Suppressor macrophage treated with lipopolysaccharide for 1 hour (primary cell): Measurements from ENCODE around the gene SUCLG2.

Experiments used
- DNase-seq, 3 donors: peaks; one replicate each; pipeline ENCODE4 v3.0.0-alpha.2; 2020 to 2022

The SUCLG2 gene

DNA sequence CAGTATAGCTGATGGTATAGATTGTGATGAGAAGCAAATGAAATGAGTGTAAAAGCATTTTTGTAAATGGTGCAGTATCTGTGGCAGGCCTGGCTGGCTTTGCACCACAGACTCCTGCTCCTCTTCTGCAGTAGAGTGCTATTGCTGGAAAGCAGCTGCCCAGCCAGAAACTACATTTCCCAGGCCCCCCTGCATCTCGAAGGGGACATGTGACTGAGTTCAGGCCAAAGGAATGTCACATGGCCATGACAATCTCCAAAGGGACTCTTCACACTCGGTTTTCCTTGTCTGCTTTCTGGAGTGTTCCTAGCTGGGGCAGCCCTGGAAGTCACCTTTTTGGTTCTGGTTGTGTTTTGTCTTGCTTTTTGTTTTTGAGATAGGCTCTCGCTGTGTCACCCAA, 277.1 kb downstream of the SUCLG2 start:
- no peak for DNase-seq

DNA sequence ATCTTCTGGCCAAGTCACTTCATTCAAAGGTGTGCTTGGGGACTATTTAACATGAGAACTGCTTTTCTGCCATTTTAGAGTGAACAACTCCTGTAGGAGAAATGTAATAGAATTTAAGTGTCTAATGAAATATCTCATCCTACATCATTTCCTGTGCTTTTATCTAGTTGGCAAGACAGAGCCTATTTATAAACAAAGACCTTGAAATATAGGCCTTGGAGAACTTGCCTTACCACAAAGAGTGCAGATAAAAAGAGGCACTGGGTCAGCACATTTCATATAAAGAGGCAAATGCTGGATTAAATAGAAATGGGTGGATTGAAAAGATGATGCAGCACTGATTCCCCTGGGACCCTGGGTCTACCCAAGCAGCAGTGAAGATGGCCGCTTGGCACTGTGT, 278.0 kb downstream of the SUCLG2 start:
- no peak for DNase-seq

DNA sequence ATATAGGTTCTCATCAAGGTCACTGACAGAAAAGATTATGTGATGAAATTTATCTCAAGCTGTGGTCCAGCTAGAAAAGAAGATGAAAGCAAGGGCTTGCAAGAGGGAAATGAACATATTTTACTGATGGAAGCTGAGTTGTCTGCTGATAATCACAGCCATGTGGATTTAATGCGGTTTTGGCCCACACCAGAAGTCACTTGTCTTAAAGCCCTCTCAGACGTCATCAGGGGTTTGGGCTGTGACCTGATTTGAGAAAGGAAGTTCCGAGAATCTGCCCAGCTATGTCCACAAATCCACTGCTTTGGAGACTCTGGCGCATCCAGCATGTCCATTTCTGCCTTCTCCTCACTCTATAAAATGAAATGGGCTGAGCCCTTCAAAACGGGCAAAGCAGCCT, 278.4 kb downstream of the SUCLG2 start:
- no peak for DNase-seq

DNA sequence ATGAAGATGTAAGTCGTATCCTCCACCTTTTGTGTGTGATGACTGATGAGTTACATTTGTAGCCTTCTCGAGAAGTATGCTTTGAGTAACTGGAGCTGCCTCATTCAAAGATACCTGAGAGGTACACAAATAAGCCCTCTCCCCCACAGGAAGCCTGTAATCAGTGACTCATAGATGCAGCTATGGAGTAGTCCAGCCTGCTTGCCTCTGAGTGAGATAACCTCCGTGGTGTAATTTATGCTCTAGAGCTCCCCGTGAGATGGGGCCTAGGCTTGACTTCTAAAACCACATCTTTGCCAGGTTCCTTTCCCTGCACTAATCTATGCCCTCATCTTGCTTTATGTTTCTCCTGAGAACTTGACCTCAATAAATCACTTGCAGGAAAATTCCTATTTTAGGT, 291.7 kb downstream of the SUCLG2 start:
- DNase-seq, result no peak

DNA sequence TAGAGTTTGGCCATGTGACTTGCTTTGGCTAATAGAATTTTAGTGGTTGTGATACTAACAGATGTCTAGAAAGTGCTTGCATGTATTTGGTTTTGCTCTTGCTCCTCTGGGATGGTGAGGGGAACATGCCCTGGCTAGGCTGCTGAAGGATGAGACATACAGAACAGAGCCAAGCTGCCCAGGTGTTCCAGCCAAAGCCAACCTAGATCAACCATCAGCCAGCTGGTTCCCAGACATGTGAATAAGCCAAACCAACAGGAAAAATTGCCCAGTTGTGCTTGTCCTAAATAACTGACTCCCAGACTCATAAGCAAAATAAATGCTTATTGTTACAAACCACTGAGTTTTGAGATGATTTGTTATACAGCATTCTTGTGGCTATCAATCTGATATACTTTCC, 292.6 kb downstream of the SUCLG2 start:
- DNase-seq, result no peak

DNA sequence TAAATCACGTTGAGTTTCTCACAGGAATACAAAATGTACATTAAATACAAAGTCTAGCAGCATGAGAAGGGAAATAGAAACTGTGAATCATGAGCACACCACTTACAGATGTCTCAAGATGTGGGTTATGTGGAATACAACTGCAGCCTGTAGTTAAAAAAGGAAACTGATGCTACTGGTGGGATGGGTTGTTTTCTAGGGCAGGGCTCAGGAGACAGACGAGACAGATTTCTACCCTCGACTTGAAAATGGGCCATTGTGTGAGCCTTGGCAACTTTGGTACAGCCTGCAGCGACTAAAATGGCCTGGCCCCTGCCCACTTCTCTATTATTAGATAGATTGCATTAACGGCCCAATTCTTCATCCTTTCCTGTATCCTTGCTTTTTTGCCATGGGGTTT, 293.1 kb downstream of the SUCLG2 start:
- DNase-seq, result peak; percentile 12 to 41 (median 16)

DNA sequence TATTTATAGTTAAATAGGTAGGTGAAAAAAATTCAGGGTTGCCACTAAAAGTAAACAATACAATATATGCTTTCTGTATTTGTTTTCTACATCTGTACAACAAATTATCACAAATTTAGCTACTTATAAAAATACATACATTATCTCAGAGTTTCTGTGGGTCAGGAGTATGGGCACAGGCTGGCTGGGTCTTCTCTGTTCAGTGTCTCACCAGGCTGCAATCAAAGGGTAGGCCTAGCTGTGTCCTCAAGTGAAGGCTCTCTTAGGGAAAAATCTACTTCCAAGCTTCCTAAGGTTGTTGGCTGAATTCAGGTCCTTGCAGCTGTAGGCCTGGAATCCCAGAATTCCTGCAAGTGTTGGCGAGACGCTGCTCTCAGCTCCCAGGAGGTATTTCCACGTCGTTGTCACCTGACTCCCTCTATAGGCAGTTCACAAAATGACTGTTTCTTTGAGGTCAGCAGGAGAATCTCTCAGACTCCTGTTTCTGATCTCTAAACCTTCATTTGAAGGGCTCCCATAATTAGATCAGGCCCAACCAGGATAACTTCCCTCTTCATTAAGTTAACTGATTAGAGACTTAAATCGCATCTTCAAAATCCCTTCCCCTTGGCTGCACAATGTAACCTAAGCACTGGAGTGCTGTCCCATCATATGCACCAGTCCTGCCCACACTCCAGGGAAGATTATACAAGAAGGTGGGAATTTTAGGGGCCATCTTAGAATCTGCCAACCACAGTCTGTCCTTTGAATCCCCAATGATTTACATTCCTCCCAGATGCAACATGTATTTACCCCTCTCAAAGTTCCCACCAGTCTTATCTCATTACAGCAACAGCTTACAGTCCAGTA, 296.6 kb downstream of the SUCLG2 start:
- DNase-seq, result peak; percentile 19 to 43 (median 32)

DNA sequence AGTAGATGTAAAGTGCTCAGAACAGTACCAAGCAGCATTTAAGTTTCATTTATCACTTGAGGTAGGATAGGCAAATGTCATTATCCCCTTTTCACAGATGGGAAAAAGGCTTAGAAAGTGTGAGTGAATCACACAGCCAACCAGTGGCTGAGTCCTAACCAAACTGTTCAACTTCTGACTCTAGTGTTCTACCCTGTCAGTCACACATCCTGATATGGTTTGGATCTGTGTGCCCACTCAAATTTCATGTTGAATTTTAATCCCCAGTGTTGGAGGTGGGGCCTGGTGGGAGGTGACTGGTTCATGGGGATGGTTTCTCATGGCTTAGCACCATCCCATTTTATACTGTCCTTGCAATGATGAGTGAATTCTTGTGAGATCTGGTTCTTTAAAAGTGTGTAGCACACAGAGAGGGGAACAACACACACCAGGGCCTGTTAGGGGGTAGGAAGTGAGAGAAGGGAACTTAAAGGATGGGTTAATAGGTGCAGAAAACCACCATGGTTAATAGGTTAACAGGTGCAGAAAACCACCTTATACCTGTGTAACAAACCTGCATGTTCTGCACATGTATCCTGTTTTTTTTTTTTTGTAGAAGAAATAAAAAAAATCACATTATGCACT, 304.7 kb downstream of the SUCLG2 start:
- DNase-seq, result peak; percentile 2 to 29 (median 8)

DNA sequence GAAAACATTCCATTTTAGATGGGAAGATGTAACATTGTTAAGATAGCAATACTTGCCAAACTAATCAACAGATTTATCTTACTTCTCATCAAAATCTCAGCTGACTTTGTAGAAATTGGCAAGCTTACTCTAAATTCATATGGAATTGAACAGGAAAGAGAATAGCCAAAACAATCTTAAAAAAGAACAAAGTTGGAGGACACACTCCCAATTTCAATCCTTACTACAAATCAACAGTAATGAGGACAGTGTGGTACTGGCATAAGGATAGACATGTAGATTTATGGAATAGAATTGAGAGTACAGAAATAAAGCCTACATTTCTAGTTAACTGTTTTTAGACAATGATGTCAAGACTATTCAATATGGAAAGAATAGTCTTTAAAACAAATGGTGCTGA, 308.3 kb downstream of the SUCLG2 start:
- no peak for DNase-seq

DNA sequence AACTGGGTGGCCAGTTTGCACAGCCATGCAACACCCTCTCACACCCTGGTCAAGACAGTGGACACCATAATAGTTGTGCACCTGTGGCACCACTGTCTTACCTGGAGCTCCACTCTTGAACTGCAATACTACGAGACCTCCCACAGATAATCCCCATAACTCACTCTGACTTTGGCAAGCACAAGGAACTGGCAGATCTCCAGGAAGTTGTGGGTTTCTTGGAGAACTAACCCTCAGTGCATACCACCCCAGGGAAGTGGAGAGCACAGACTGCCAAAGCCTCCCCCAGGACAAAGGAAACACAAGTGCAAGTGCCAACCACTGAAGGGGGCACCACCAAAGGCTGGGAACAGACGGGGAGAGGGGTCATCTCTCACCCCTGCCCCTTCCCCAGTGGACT, 318.6 kb downstream of the SUCLG2 start:
- DNase-seq, result peak in 1 of 3 donors; percentile 2

DNA sequence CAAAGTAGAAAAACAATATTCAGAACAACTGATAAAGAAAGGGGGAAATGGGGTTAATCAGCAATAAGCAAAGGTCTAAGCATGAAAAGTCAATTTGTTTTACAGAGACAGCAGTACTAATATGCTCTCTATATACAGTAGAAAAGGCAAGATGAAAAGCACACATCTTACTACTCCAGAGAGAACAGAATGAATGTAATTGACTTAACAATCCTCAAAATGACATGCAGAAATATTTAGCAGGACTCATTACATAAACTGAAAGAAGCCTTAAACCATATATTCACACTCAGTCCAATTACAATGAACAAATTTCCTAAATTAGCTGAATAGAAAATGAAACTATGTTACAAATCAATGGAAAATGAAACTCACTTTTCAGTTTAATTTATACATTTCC, 319.8 kb downstream of the SUCLG2 start:
- DNase-seq, result no peak

DNA sequence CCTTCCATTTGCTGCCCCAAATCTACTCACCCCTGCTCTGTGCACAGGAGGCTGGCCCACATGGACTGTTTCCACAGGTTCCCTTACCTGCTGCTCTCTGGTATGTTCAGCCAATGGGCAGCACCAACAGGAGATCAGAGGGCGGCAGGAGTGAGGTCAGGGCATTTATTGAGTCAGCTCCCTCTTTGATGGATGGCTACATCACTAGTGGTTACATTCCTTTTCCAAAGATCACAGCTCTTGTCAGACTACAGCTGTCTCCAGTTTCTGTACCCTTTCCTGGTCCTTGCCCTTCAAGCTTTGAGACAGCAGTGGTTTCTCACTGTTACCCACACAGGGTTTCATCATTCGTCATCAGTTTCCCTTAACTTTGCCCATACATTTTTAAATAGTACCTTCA, 325.1 kb downstream of the SUCLG2 start:
- DNase-seq, result no peak

DNA sequence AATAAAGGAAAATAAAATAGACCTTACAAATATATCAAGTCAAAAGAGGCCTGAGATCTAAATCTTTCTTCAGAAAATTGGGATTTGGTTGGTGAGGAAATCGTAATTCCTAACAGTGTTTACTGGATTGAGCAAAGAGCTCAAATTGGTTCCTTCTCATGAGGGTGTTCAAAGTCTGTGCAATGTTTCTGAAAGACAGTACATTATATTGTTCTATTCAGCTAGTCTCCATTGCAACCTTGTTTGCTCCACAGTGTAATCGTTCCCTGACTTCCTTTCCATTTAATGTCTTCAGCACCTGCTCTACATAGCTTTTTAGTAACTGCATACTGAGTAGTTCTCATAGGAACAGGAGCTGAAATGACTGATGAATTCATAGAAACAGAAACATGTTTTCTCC, 326.8 kb downstream of the SUCLG2 start:
- no peak for DNase-seq

DNA sequence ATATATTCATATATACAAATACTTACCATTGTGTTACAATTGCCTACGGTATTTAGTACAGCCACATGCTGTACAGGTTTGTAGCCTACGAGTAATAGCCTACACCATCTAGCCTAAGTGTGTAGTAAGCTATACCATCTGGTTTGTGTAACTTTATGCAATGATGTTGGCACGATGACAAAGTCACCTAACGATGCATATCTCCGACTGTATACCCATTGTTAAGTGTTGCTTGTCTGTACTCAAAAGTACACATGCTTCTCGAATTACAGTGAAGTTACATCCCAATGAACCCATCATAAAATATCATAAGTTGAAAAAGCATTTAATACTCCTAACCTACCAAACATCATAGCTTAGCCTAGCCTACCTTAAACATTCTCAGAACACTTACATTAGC, 329.2 kb downstream of the SUCLG2 start:
- no peak for DNase-seq
